ENCODE results near the gene RAB26. TPM values are rescaled to one million over a fixed set of nuclear protein-coding genes. Genes with fewer than 3 reads are reported as not detected.
A peak's percentile ranks its signal among the peaks of the same experiment; 100 is the strongest.

RAB26 gene
- total and polyA plus RNA-seq, 2 of the 13 experiments (the other 11 are each of a cell fraction or from before 2014, with no cell fraction given) = 0.86 to 3.6 TPM

- TF ChIP-seq STAT5B (CRISPR knock-in tag; IDR thresholded peaks at IDR 0.05) (no peak), MIXL1 (CRISPR knock-in tag; IDR thresholded peaks at IDR 0.05) (peak; percentile 77), ZNF468 (CRISPR knock-in tag; IDR thresholded peaks at IDR 0.05) (no peak), ZNF652 (CRISPR knock-in tag; IDR thresholded peaks at IDR 0.05; ENCODE audit: borderline replicate concordance, low read depth) (no peak), SOX13 (IDR thresholded peaks at IDR 0.05) (0 out of 2 replicates have a peak, but pooled peaks have one; percentile 34), SOX13 (CRISPR knock-in tag; conservative IDR thresholded peaks at IDR 0.05 in 1 of 2, IDR thresholded peaks at IDR 0.05 in 1 of 2) (peak in 1 of 2 experiments; percentile 81; a peak in 2 of 4 replicates), ZNF615 (CRISPR knock-in tag; IDR thresholded peaks at IDR 0.05; ENCODE audit: borderline replicate concordance) (no peak), ARID5B (CRISPR knock-in tag; IDR thresholded peaks at IDR 0.05) (peak; percentile 86), JUN (CRISPR knock-in tag; IDR thresholded peaks at IDR 0.05) (0 out of 2 replicates have a peak, but pooled peaks have one; percentile 21), TRIM22 (IDR thresholded peaks at IDR 0.05) (no peak), DMAP1 (CRISPR knock-in tag; IDR thresholded peaks at IDR 0.05) (peak; percentile 55; the same call in 1 of the 2 replicates), KDM6A (CRISPR knock-in tag; IDR thresholded peaks at IDR 0.05; ENCODE audit: low read depth) (peak; percentile 83), ZNF605 (CRISPR knock-in tag; IDR thresholded peaks at IDR 0.05) (0 out of 2 replicates have a peak, but pooled peaks have one; percentile 65), DDIT3 (CRISPR knock-in tag; IDR thresholded peaks at IDR 0.05) (no peak), ZNF841 (CRISPR knock-in tag; IDR thresholded peaks at IDR 0.05; ENCODE audit: borderline replicate concordance) (no peak), ZC3H4 (CRISPR knock-in tag; IDR thresholded peaks at IDR 0.05; ENCODE audit: borderline replicate concordance) (no peak), PATZ1 (CRISPR knock-in tag; IDR thresholded peaks at IDR 0.05) (peak; percentile 95), CREB3 (CRISPR knock-in tag; IDR thresholded peaks at IDR 0.05) (no peak), IKZF1 (IDR thresholded peaks at IDR 0.05) (no peak), MLX (CRISPR knock-in tag; IDR thresholded peaks at IDR 0.05) (peak; percentile 69; the same call in 1 of the 2 replicates)
These were observed 9.2 kb downstream of the RAB26 start (continued) for GRCh38 chr16:2157480-2158261.
